HEK293T (cell line): Measurements from ENCODE around the gene HCN4.

Experiments
- CTCF ChIA-PET: fragments of 350-600 bp; formaldehyde crosslinking; extraction: SDS; loops from one replicate; lab custom pipeline; 2021; ENCODE audit warnings: antibody characterized with exemption, inconsistent platforms; lab: Yijun Ruan, JAX
- POLR2A ChIA-PET: fragments of 350-600 bp; formaldehyde crosslinking; extraction: SDS; loops from one replicate; lab custom pipeline; 2020; ENCODE audit warnings: antibody characterized with exemption, inconsistent platforms; lab: Yijun Ruan, JAX
- DNase-seq: peaks from one replicate; pipeline ENCODE4 v3.0.0; 2012; ENCODE audit warnings: mixed read lengths; ENCODE audit errors: extremely low spot score
- ARNT ChIP-seq: fragments of 450-650 bp; IDR thresholded peaks from 2 replicates; pipeline ENCODE4 v1.6.1; 2017; ENCODE audit warnings: mild to moderate bottlenecking
- BHLHE40 ChIP-seq: fragments of 450-650 bp; IDR thresholded peaks from 2 replicates; pipeline ENCODE4 v1.6.1; 2016; ENCODE audit warnings: mild to moderate bottlenecking, moderate library complexity, borderline replicate concordance
- CTBP1 ChIP-seq: fragments of 450-650 bp; IDR thresholded peaks from 2 replicates; pipeline ENCODE4 v1.6.1; 2016; ENCODE audit warnings: borderline replicate concordance
- ELF4 ChIP-seq: fragments of 450-650 bp; IDR thresholded peaks from 2 replicates; pipeline ENCODE4 v1.6.1; 2017; ENCODE audit warnings: antibody characterized with exemption
- FOXA1 ChIP-seq: fragments of 450-650 bp; IDR thresholded peaks from 2 replicates; pipeline ENCODE4 v1.6.1; 2016; ENCODE audit warnings: mild to moderate bottlenecking
- FOXK2 ChIP-seq: fragments of 450-650 bp; IDR thresholded peaks from 2 replicates; pipeline ENCODE4 v1.6.1; 2016; ENCODE audit warnings: mild to moderate bottlenecking
- FOXM1 ChIP-seq: fragments of 450-650 bp; IDR thresholded peaks from 2 replicates; pipeline ENCODE4 v1.6.1; 2017; ENCODE audit warnings: mild to moderate bottlenecking, borderline replicate concordance
- HDGF ChIP-seq: fragments of 450-650 bp; IDR thresholded peaks from 2 replicates; pipeline ENCODE4 v1.6.1; 2017; ENCODE audit warnings: antibody characterized with exemption, borderline replicate concordance
- L3MBTL2 ChIP-seq: fragments of 450-650 bp; conservative IDR thresholded peaks from 2 replicates; pipeline ENCODE4 v1.6.1; 2016; ENCODE audit warnings: mild to moderate bottlenecking
- LEF1 ChIP-seq: fragments of 450-650 bp; IDR thresholded peaks from 2 replicates; pipeline ENCODE4 v1.6.1; 2017; ENCODE audit warnings: mild to moderate bottlenecking, borderline replicate concordance
- NFRKB ChIP-seq: fragments of 450-650 bp; IDR thresholded peaks from 2 replicates; pipeline ENCODE4 v1.6.1; 2016; ENCODE audit warnings: mild to moderate bottlenecking, moderate library complexity
- PKNOX1 ChIP-seq: fragments of 450-650 bp; IDR thresholded peaks from 2 replicates; pipeline ENCODE4 v1.6.1; 2016
- SP1 ChIP-seq: fragments of 450-650 bp; IDR thresholded peaks from 2 replicates; pipeline ENCODE4 v1.6.1; 2017
- SUZ12 ChIP-seq: fragments of 450-650 bp; IDR thresholded peaks from 2 replicates; pipeline ENCODE4 v1.6.1; 2016; ENCODE audit warnings: mild to moderate bottlenecking
- TARDBP ChIP-seq: fragments of 450-650 bp; IDR thresholded peaks from 2 replicates; pipeline ENCODE4 v1.6.1; 2016
- ZNF384 ChIP-seq: fragments of 450-650 bp; IDR thresholded peaks from 2 replicates; pipeline ENCODE4 v1.6.1; 2016

HCN4 gene

GRCh38 chr15:73335026-73335425 lies 33.7 kb downstream of the HCN4 start:
- POLR2A ChIA-PET = no interaction called here
- CTCF ChIA-PET = interaction anchor here (0.5 kb wide), 1 partner anchor 527 kb away, joined by 3 read pairs; no protein-coding TSS in a partner anchor
- no peak for TF ChIP-seq ZNF384
- TF ChIP-seq CTBP1 = no peak
- TF ChIP-seq TARDBP = no peak
- no peak for TF ChIP-seq FOXA1
- TF ChIP-seq SP1 = no peak
- TF ChIP-seq SUZ12 = no peak
- no peak for TF ChIP-seq BHLHE40
- TF ChIP-seq FOXK2 = no peak
- no peak for TF ChIP-seq L3MBTL2
- no peak for TF ChIP-seq NFRKB
- TF ChIP-seq FOXM1 = no peak
- TF ChIP-seq LEF1 = no peak
- no peak for TF ChIP-seq ELF4
- no peak for DNase-seq

GRCh38 chr15:73334086-73334485 lies 34.7 kb downstream of the HCN4 start:
- ChIA-PET CTCF (interaction anchor here (1.1 kb wide), 1 partner anchor 28 kb away, joined by 3 read pairs; no protein-coding TSS in a partner anchor), POLR2A (no interaction called here)
- no peak for DNase-seq
- TF ChIP-seq CTBP1 = no peak
- no peak for TF ChIP-seq NFRKB
- TF ChIP-seq L3MBTL2 = no peak
- TF ChIP-seq FOXA1 = no peak
- TF ChIP-seq LEF1 = no peak
- no peak for TF ChIP-seq SP1
- TF ChIP-seq ELF4 = no peak
- TF ChIP-seq TARDBP = no peak
- TF ChIP-seq ARNT = no peak
- TF ChIP-seq HDGF = no peak
- TF ChIP-seq PKNOX1 = no peak
- no peak for TF ChIP-seq ZNF384
- TF ChIP-seq SUZ12 = no peak
- TF ChIP-seq BHLHE40 = no peak
- no peak for TF ChIP-seq FOXK2
- TF ChIP-seq FOXM1 = no peak

- no peak for DNase-seq
- ChIA-PET POLR2A (no interaction called here), CTCF (interaction anchor here (1.1 kb wide), 1 partner anchor 27 kb away, joined by 3 read pairs; no protein-coding TSS in a partner anchor)
- no peak for TF ChIP-seq SUZ12
- no peak for TF ChIP-seq ZNF384
- TF ChIP-seq NFRKB = no peak
- no peak for TF ChIP-seq FOXM1
- no peak for TF ChIP-seq TARDBP
- no peak for TF ChIP-seq FOXA1
- no peak for TF ChIP-seq ARNT
- no peak for TF ChIP-seq ELF4
Measured at GRCh38 chr15:73333001-73333400, 35.8 kb downstream of the HCN4 start.

GRCh38 chr15:73331991-73332925 lies 36.5 kb downstream of the HCN4 start:
- TF ChIP-seq HDGF (no peak), PKNOX1 (no peak), FOXA1 (no peak)
- CTCF ChIA-PET = no interaction called here
- POLR2A ChIA-PET = no interaction called here
- DNase-seq = no peak

GRCh38 chr15:73331501-73331900 lies 37.3 kb downstream of the HCN4 start:
- CTCF ChIA-PET = no interaction called here
- no peak for TF ChIP-seq SP1
- no peak for TF ChIP-seq SUZ12
- no peak for TF ChIP-seq L3MBTL2
- no peak for TF ChIP-seq NFRKB
- no peak for TF ChIP-seq HDGF
- no peak for TF ChIP-seq LEF1
- TF ChIP-seq TARDBP = no peak
- no peak for TF ChIP-seq ARNT
- TF ChIP-seq FOXK2 = no peak
- TF ChIP-seq CTBP1 = no peak
- TF ChIP-seq BHLHE40 = no peak
- POLR2A ChIA-PET = no interaction called here
- DNase-seq = no peak

- ChIA-PET CTCF (no interaction called here), POLR2A (interaction anchor here (1.0 kb wide), 1 partner anchor 48 kb away, joined by 3 read pairs; no protein-coding TSS in a partner anchor)
- TF ChIP-seq PKNOX1 (no peak), ARNT (no peak), FOXM1 (no peak), TARDBP (no peak), ZNF384 (no peak), L3MBTL2 (no peak), LEF1 (no peak), SP1 (no peak)
- no peak for DNase-seq
Measured at GRCh38 chr15:73330206-73331051, 38.3 kb downstream of the HCN4 start.
